K562 (cell line): ENCODE results near the gene TNF. TPM values are rescaled to one million over a fixed set of nuclear protein-coding genes. Genes with fewer than 3 reads are reported as not detected.

Experiments
- ARID3B ChIP-seq: fragments of 250-450 bp; sonication (Bioruptor Pico); IDR thresholded peaks from 2 replicates; pipeline ENCODE4 v1.4.0; 2020; ENCODE audit warnings: borderline replicate concordance
- E2F1 ChIP-seq: sonication (generic); formaldehyde crosslinking; IDR thresholded peaks from 2 replicates; pipeline ENCODE4 v1.8.1; 2023; ENCODE audit warnings: mild to moderate bottlenecking, missing genetic modification reagents, moderate library complexity
- FOXK1 ChIP-seq: sonication (generic); formaldehyde crosslinking; IDR thresholded peaks from 2 replicates; pipeline ENCODE4 v1.8.0; 2022; ENCODE audit warnings: missing genetic modification reagents, mild to moderate bottlenecking, borderline replicate concordance
- L3MBTL2 ChIP-seq: fragments of 450-650 bp; IDR thresholded peaks from 2 replicates; pipeline ENCODE4 v1.6.1; 2016; ENCODE audit warnings: mild to moderate bottlenecking, moderate library complexity
- NFRKB ChIP-seq: fragments of 450-650 bp; IDR thresholded peaks from 2 replicates; pipeline ENCODE4 v1.6.1; 2016; ENCODE audit warnings: low read depth
- RBM14 ChIP-seq: fragments of 200-400 bp; formaldehyde crosslinking; IDR thresholded peaks from 2 replicates; pipeline ENCODE4 v1.6.1; 2018; ENCODE audit warnings: low read depth, mild to moderate bottlenecking, low read length, moderate library complexity, borderline replicate concordance; ENCODE audit not compliant: insufficient read depth
- RBM22 ChIP-seq: fragments of 200-400 bp; formaldehyde crosslinking; IDR thresholded peaks from 2 replicates; pipeline ENCODE4 v1.6.1; 2018; ENCODE audit warnings: low read length, low read depth; ENCODE audit not compliant: poor library complexity, severe bottlenecking
- RCOR1 ChIP-seq, 2 experiments: IDR thresholded peaks; 2 replicates each; pipeline ENCODE4 v1.6.1; 2012; ENCODE audit warnings: low read depth in 2 of 2, low read length in 2 of 2, borderline replicate concordance in 1 of 2, improper control_type of control experiment in 1 of 2
- RUNX1 ChIP-seq: sonication (generic); IDR thresholded peaks from 2 replicates; pipeline ENCODE4 v1.6.1; 2016; ENCODE audit warnings: antibody characterized with exemption, low read depth
- SIN3B ChIP-seq: fragments of 450-650 bp; IDR thresholded peaks from 2 replicates; pipeline ENCODE4 v1.6.1; 2017; ENCODE audit warnings: low read depth, mild to moderate bottlenecking, moderate library complexity
- TAF1 ChIP-seq: IDR thresholded peaks from 2 replicates; pipeline ENCODE4 v1.6.1; 2011; ENCODE audit warnings: mild to moderate bottlenecking, low read length, moderate library complexity; ENCODE audit not compliant: insufficient read depth, control insufficient read depth, severe bottlenecking; ENCODE audit errors: extremely low read depth
- TEAD4 ChIP-seq, 2 experiments: sonication (generic) in 1 of 2; formaldehyde crosslinking in 1 of 2; IDR thresholded peaks; 2 replicates each; pipeline versions ENCODE4 v1.6.1 to v1.8.0; 2012 to 2022; ENCODE audit warnings: borderline replicate concordance in 1 of 2, inconsistent platforms in 1 of 2, low read length in 1 of 2, mild to moderate bottlenecking in 1 of 2, missing genetic modification reagents in 1 of 2
- YBX1 ChIP-seq: fragments of 450-650 bp; IDR thresholded peaks from 2 replicates; pipeline ENCODE4 v1.7.1; 2016; ENCODE audit warnings: mild to moderate bottlenecking
- ZBTB2 ChIP-seq: fragments of 450-650 bp; IDR thresholded peaks from 2 replicates; pipeline ENCODE4 v1.6.1; 2016; ENCODE audit warnings: antibody characterized with exemption
- polyA plus RNA-seq, 8 experiments: library from polyadenylated mRNA; depleted of rRNA in 4 of 8; stranded (reverse) in 5 of 8; unstranded in 3 of 8; fragments of >200 nt; fragmentation: Nextera tagmentation in 2 of 8; fragmentation: Illumina TruSeq in 1 of 8; extraction: Ambion mirVana in 2 of 8; extraction: Trizol in 1 of 8; gene quantifications; 2 replicates each; pipeline versions ENCODE4 v1.2.1 to v1.2.3, GENCODE V29; 2011 to 2014; ENCODE audit warnings: inconsistent platforms in 1 of 8, missing spikeins in 1 of 8
- total RNA-seq, 7 experiments: library from RNA; depleted of rRNA in 6 of 7; stranded (reverse); fragments of >200 nt in 6 of 7; fragmentation: Illumina TruSeq in 2 of 7; extraction: Trizol in 2 of 7; gene quantifications; 2 replicates each; pipeline versions ENCODE4 v1.2.1 to v1.2.3, GENCODE V29; 2011 to 2021; ENCODE audit warnings: low replicate concordance in 1 of 7
- TF ChIP-seq, protein P1 (sequence below): sonication (generic); formaldehyde crosslinking; IDR thresholded peaks from 2 replicates; pipeline ENCODE4 v1.4.0; 2020; ENCODE audit warnings: mild to moderate bottlenecking, missing genetic modification reagents
- TF ChIP-seq, protein P2 (sequence below): sonication (generic); formaldehyde crosslinking; IDR thresholded peaks from 2 replicates; pipeline ENCODE4 v1.8.0; 2022; ENCODE audit warnings: missing genetic modification reagents, mild to moderate bottlenecking, moderate library complexity, borderline replicate concordance

TNF gene
- total and polyA plus RNA-seq, 9 of the 15 experiments (the other 6 are each of a cell fraction or from before 2014, with no cell fraction given): 0.08 to 0.40 TPM; not detected in 7

GRCh38 chr6:31580807-31581433 is 5.6 kb downstream of the TNF start (continued):
- TF ChIP-seq RCOR1 (IDR thresholded peaks at IDR 0.05; ENCODE audit: borderline replicate concordance in 1 of 2, low read depth in 2 of 2, low read length in 2 of 2): peak; percentile 57 to 61; a peak in 2 of 4 replicates
- TF ChIP-seq RBM14: peak; percentile 96; the same call in 1 of the 2 replicates
- no peak for TF ChIP-seq YBX1
- TF ChIP-seq, protein P1, sequence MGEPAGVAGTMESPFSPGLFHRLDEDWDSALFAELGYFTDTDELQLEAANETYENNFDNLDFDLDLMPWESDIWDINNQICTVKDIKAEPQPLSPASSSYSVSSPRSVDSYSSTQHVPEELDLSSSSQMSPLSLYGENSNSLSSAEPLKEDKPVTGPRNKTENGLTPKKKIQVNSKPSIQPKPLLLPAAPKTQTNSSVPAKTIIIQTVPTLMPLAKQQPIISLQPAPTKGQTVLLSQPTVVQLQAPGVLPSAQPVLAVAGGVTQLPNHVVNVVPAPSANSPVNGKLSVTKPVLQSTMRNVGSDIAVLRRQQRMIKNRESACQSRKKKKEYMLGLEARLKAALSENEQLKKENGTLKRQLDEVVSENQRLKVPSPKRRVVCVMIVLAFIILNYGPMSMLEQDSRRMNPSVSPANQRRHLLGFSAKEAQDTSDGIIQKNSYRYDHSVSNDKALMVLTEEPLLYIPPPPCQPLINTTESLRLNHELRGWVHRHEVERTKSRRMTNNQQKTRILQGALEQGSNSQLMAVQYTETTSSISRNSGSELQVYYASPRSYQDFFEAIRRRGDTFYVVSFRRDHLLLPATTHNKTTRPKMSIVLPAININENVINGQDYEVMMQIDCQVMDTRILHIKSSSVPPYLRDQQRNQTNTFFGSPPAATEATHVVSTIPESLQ (CRISPR knock-in tag): peak; percentile 97
- peak; percentile 68 for TF ChIP-seq TAF1
- TF ChIP-seq ARID3B (CRISPR knock-in tag): no peak
- peak; percentile 70; the same call in 1 of the 2 replicates for TF ChIP-seq E2F1 (CRISPR knock-in tag)
- peak; percentile 51; the same call in 1 of the 2 replicates for TF ChIP-seq SIN3B
- TF ChIP-seq, protein P2, sequence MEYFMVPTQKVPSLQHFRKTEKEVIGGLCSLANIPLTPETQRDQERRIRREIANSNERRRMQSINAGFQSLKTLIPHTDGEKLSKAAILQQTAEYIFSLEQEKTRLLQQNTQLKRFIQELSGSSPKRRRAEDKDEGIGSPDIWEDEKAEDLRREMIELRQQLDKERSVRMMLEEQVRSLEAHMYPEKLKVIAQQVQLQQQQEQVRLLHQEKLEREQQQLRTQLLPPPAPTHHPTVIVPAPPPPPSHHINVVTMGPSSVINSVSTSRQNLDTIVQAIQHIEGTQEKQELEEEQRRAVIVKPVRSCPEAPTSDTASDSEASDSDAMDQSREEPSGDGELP (CRISPR knock-in tag): peak; percentile 82
- peak; percentile 73; the same call in 1 of the 2 replicates for TF ChIP-seq ZBTB2
- TF ChIP-seq FOXK1 (CRISPR knock-in tag): no peak; the same call in 1 of the 2 replicates
- TF ChIP-seq RBM22: peak; percentile 71
- no peak for TF ChIP-seq RUNX1
- peak; percentile 90 for TF ChIP-seq L3MBTL2
- TF ChIP-seq TEAD4 (IDR thresholded peaks at IDR 0.05; ENCODE audit: low read length): peak; percentile 23; the same call in 1 of the 2 replicates
- no peak for TF ChIP-seq TEAD4 (CRISPR knock-in tag; IDR thresholded peaks at IDR 0.05; ENCODE audit: borderline replicate concordance)
- TF ChIP-seq NFRKB: no peak
